HepG2 (cell line): ENCODE data around the gene JAM2.

ENCODE experiments used
- CAMTA2 ChIP-seq: sonication (generic); formaldehyde crosslinking; IDR thresholded peaks from 2 replicates; pipeline ENCODE4 v1.4.0; 2020; ENCODE audit warnings: mild to moderate bottlenecking, missing genetic modification reagents, borderline replicate concordance
- HNRNPL ChIP-seq: fragments of 200-400 bp; formaldehyde crosslinking; IDR thresholded peaks from 2 replicates; pipeline ENCODE4 v1.6.1; 2017; ENCODE audit warnings: mild to moderate bottlenecking, low read depth, low read length
- SIN3B ChIP-seq: fragments of 150-350 bp; IDR thresholded peaks from 2 replicates; pipeline ENCODE4 v1.6.1; 2014; ENCODE audit warnings: low read length

DNA sequence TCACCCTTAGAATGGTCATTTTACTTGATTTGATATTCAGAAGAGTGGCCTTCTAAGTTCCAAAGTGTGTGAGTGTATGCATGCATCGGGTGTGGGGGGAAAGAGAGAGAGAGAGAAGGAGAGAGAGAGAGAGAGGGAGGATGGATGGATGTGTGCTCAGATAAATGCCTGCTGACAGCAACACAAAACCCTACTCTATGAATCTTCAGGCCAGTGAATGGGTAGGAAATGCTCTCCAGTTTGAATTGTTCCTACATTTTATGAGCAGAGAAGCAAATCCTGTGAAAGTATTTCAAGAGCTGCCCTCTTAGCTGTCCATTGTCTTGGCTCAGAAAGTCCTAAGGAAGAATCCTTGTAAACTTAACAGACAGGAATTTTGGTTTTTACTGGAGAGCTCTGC, 7.4 kb downstream of the JAM2 start:
- no peak for TF ChIP-seq HNRNPL
- TF ChIP-seq SIN3B: no peak
- TF ChIP-seq CAMTA2 (CRISPR knock-in tag): no peak
